Stimulated activated CD4-positive, alpha-beta T cell treated with anti-CD3 and anti-CD28 coated beads, Interleukin-4, amount 100 ng/mL, for 48 hours (primary cell): ENCODE results near the gene NGRN.

Source experiments
- DNase-seq, 2 donors: peaks; one replicate each; pipeline ENCODE4 v3.0.0-alpha.2; 2020; ENCODE audit warnings: low read depth in 2 of 2

Gene NGRN

GRCh38 chr15:90265271-90266060 is at the start of gene NGRN:
Gene NGRN, plus strand, starts transcription at chr15:90265672. Its CDS starts 41 bp downstream, at chr15:90265713.
- peak; percentile 86 to 90 for DNase-seq

GRCh38 chr15:90217671-90218394 is 47.6 kb upstream of the NGRN start:
- no peak for DNase-seq

- DNase-seq: peak; percentile 40 to 53
Measured at GRCh38 chr15:90219421-90220141, 45.9 kb upstream of the NGRN start.

- DNase-seq: peak in 1 of 2 donors; percentile 28
Measured at GRCh38 chr15:90221246-90221900, 44.1 kb upstream of the NGRN start.

GRCh38 chr15:90222547-90222946 is 42.9 kb upstream of the NGRN start:
- no peak for DNase-seq

- no peak for DNase-seq
Measured at GRCh38 chr15:90223441-90224165, 41.9 kb upstream of the NGRN start.

GRCh38 chr15:90225047-90225446 is 40.4 kb upstream of the NGRN start:
- no peak for DNase-seq

GRCh38 chr15:90225504-90226234 is 39.8 kb upstream of the NGRN start:
- no peak for DNase-seq

- no peak for DNase-seq
Measured at GRCh38 chr15:90227336-90227735, 38.1 kb upstream of the NGRN start.

GRCh38 chr15:90227816-90228772 is 37.4 kb upstream of the NGRN start:
- no peak for DNase-seq

GRCh38 chr15:90228960-90229359 is 36.5 kb upstream of the NGRN start:
- no peak for DNase-seq

- no peak for DNase-seq
Measured at GRCh38 chr15:90230071-90230494, 35.4 kb upstream of the NGRN start.

- no peak for DNase-seq
Measured at GRCh38 chr15:90230610-90231009, 34.9 kb upstream of the NGRN start.

GRCh38 chr15:90231028-90232017 is 34.1 kb upstream of the NGRN start:
- DNase-seq: peak; percentile 50 to 51

- DNase-seq: no peak
Measured at GRCh38 chr15:90232196-90232595, 33.3 kb upstream of the NGRN start.

- no peak for DNase-seq
Measured at GRCh38 chr15:90232941-90233386, 32.5 kb upstream of the NGRN start.

GRCh38 chr15:90233387-90234095 is 31.9 kb upstream of the NGRN start, which contains the start of gene CIB1:
Gene CIB1, minus strand, starts transcription at chr15:90233941. Its CDS starts 56 bp downstream, at chr15:90233885.
- peak; percentile 95 to 97 for DNase-seq
